Common myeloid progenitor, CD34-positive (primary cell): Measurements from ENCODE around the gene MAN1C1.

Experiments
- CTCF ChIA-PET: fragments of 350-600 bp; sonication (Branson Sonifier 250); formaldehyde crosslinking; loops from one replicate; lab custom pipeline; 2021; ENCODE audit warnings: antibody characterized with exemption; lab: Charles Lee
- POLR2A ChIA-PET: fragments of 350-600 bp; sonication (Branson Sonifier 250); formaldehyde crosslinking; loops from one replicate; lab custom pipeline; 2021; ENCODE audit warnings: antibody characterized with exemption; lab: Charles Lee
- DNase-seq, 3 donors: peaks; one replicate each; pipeline versions ENCODE4 v3.0.0 to v3.0.0-alpha.2; 2013
- H3K27ac ChIP-seq, 2 experiments: 1 replicate in 1 of 2; 2 replicates in 1 of 2; pipeline ENCODE4 v1.7.0; 2013; ENCODE audit warnings: inconsistent platforms in 2 of 2, low read length in 2 of 2, mild to moderate bottlenecking in 2 of 2, low read depth in 1 of 2, moderate library complexity in 1 of 2; ENCODE audit not compliant: severe bottlenecking in 2 of 2, insufficient read depth in 1 of 2, poor library complexity in 1 of 2
- H3K27me3 ChIP-seq, 5 experiments: replicated peaks in 2 of 5; 1 replicate in 3 of 5; 2 replicates in 2 of 5; pipeline versions ENCODE4 v1.6.1 to v1.7.0; 2013; ENCODE audit warnings: low read length in 4 of 5, mild to moderate bottlenecking in 2 of 5, moderate library complexity in 2 of 5, inconsistent platforms in 1 of 5; ENCODE audit not compliant: insufficient read depth in 5 of 5, control insufficient read depth in 4 of 5
- H3K36me3 ChIP-seq, 4 experiments: 1 replicate in 2 of 4; 2 replicates in 2 of 4; pipeline versions ENCODE4 v1.6.1 to v1.7.0; 2013; ENCODE audit warnings: low read length in 3 of 4, control low read depth in 1 of 4, mild to moderate bottlenecking in 1 of 4; ENCODE audit not compliant: control insufficient read depth in 4 of 4, insufficient read depth in 4 of 4
- H3K4me1 ChIP-seq, 4 experiments: 1 replicate in 3 of 4; 2 replicates in 1 of 4; pipeline versions ENCODE4 v1.6.1 to v1.7.1; 2013; ENCODE audit warnings: low read length in 3 of 4, mild to moderate bottlenecking in 3 of 4, control low read depth in 1 of 4, inconsistent platforms in 1 of 4, moderate library complexity in 1 of 4; ENCODE audit not compliant: control insufficient read depth in 4 of 4, insufficient read depth in 4 of 4; ENCODE audit errors: control extremely low read depth in 1 of 4
- H3K4me3 ChIP-seq, 7 experiments: 1 replicate in 4 of 7; 2 replicates in 3 of 7; pipeline versions ENCODE4 v1.5.1 to v1.7.0; 2013; ENCODE audit warnings: mild to moderate bottlenecking in 7 of 7, low read length in 6 of 7, moderate library complexity in 6 of 7, inconsistent platforms in 2 of 7, low read depth in 2 of 7, control low read depth in 1 of 7; ENCODE audit not compliant: insufficient read depth in 4 of 7, control insufficient read depth in 1 of 7; ENCODE audit errors: extremely low read depth in 1 of 7
- H3K9me3 ChIP-seq, 5 experiments: 1 replicate in 4 of 5; 2 replicates in 1 of 5; pipeline versions ENCODE4 v1.6.1 to v1.7.1; 2013; ENCODE audit warnings: low read length in 4 of 5, mild to moderate bottlenecking in 2 of 5, inconsistent platforms in 1 of 5, low read depth in 1 of 5, moderate library complexity in 1 of 5; ENCODE audit not compliant: control insufficient read depth in 4 of 5, insufficient read depth in 2 of 5; ENCODE audit errors: control extremely low read depth in 1 of 5
- WGBS: methylation state at CpG from one replicate; pipeline ENCODE4 v1.1.5; 2013; ENCODE audit not compliant: insufficient coverage; 5-methylcytosine and 5-hydroxymethylcytosine counted together

The MAN1C1 gene

DNA sequence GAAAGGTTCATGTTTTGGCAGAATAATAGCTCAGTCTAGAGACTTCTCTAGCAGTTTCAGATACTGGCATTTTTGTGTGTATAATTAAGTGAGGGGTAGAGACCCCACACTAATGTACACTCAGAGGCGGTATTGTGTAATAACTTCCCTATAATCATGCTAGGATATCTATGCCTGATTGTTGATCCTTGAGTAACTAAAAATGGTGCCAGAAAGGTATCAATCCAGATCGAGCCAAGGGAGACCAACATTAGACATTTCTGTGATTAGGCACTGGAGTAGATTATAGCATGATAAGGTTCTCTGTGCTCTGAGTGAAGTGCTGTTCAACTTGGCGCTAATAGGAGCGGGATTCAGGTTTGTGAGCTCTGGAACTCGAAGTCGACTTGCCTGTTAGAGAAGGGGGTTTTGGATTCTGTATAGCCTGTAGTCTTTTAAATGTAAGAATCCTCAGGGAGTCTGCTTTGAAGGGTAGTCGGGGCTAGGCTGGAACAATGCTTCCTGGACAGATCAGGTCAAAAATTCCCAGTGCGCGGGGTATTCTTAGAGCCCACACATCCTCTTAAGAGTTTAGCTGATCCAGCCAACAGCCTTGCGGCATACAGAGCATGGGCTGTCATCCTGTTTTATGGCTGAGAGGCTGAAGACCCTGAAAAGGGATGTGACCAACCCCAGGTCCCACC is 24.2 kb downstream of the MAN1C1 start:
- WGBS: 98% methylated on average over 10 of the region's 10 CpGs

DNA sequence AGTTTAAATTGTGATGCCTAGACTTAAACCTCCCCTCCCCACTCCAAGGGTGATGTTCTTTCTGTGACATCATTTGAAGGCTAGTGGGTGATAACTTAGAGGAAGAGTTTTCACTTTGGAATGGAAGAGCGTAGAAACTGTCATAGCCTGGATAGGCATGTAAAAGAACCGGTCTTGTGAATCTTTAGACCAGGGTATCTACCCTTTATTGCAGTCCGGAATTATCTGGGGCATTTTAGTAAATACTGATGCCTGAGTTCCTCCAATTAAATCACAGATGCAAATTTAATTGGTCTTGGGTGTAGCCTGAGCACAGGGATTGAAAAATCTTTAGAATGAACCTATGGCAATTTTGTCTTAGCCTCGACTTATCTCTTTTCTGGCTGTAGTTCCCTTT is 24.7 kb downstream of the MAN1C1 start:
- ChIA-PET POLR2A (no interaction called here), CTCF (interaction anchor here (1.0 to 6.1 kb wide), 3 partner anchors 19 to 61 kb away, joined by 3 to 69 read pairs (median 6); no protein-coding TSS in a partner anchor)
- WGBS: 100% methylated on average over 3 of the region's 4 CpGs
- no peak overlapping the region for H3K27ac ChIP-seq
- no peak for DNase-seq
- H3K27me3 ChIP-seq: peaks cover 0 to 33% (median 8%) of the 10 kb centered on the region in 5 experiments
- H3K36me3 ChIP-seq: no peaks in the 10 kb centered on the region
- peaks cover 0 to 19% (median 8%) of the 10 kb centered on the region in 5 experiments for H3K9me3 ChIP-seq
- H3K4me3 ChIP-seq: no peak overlapping the region
- H3K4me1 ChIP-seq: peaks cover 9 to 21% (median 17%) of the 10 kb centered on the region in 4 experiments

More for the DNA sequence above, 24.2 kb downstream of the MAN1C1 start:
- no peak overlapping the region for H3K4me3 ChIP-seq
- peaks cover 9 to 21% (median 17%) of the 10 kb centered on the region in 4 experiments for H3K4me1 ChIP-seq
- H3K27ac ChIP-seq: no peak overlapping the region
- DNase-seq: no peak
- peaks cover 0 to 24% (median 11%) of the 10 kb centered on the region in 5 experiments for H3K9me3 ChIP-seq
- H3K36me3 ChIP-seq: no peaks in the 10 kb centered on the region
- ChIA-PET POLR2A (interaction anchor here (0.9 kb wide), 1 partner anchor 16 kb away, joined by 3 read pairs; no protein-coding TSS in a partner anchor), CTCF (interaction anchor here (1.1 to 6.1 kb wide), 3 partner anchors 9 to 19 kb away, joined by 3 to 69 read pairs (median 6); no protein-coding TSS in a partner anchor)
- peaks cover 0 to 30% (median 8%) of the 10 kb centered on the region in 5 experiments for H3K27me3 ChIP-seq

DNA sequence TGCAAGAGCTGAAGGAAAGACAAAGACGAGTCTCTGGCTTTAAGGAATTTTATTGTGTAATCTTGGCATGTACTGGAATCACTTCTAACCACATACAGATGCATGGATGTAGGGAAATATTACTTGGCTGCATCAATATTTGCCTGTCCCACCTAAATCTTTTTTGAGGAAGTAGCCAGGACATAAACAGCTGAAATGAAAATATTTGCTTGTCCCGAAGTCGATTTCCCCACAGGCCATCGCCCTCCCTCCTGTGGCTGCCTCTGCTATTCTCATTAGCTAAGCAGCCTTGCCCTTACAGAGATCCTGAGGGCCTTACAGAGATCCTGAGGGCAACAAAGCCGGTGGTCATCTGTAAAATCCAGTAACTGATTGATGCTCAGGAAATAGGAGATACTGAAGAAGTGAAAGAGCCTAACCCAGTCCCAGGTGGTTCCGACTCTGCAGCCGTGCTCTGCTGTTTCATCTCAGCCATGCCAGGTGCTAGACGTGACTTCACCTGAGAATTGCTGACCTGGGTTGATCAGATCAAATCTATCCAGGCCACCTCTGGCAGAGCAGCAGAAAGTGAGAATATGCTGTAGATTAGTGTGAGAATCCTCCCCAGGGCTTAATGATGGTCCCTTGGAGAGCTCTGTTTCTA is 25.5 kb downstream of the MAN1C1 start:
- H3K36me3 ChIP-seq: no peaks in the 10 kb centered on the region
- CTCF ChIA-PET: interaction anchor here (0.7 to 6.1 kb wide), 7 partner anchors 11 to 61 kb away, joined by 3 to 69 read pairs (median 6); no protein-coding TSS in a partner anchor
- peak; percentile 25 to 78 (median 71) for DNase-seq
- H3K4me3 ChIP-seq: peak overlapping the region in 5 of 7 experiments; percentile 6 to 58 (median 37)
- H3K27ac ChIP-seq: peak overlapping the region in 1 of 2 experiments; percentile 64
- H3K27me3 ChIP-seq: peaks cover 0 to 33% (median 8%) of the 10 kb centered on the region in 5 experiments
- POLR2A ChIA-PET: no interaction called here
- H3K9me3 ChIP-seq: peaks cover 0 to 19% (median 8%) of the 10 kb centered on the region in 5 experiments
- H3K4me1 ChIP-seq: peaks cover 9 to 21% (median 17%) of the 10 kb centered on the region in 4 experiments
- 33% methylated on average over 6 of the region's 8 CpGs for WGBS

DNA sequence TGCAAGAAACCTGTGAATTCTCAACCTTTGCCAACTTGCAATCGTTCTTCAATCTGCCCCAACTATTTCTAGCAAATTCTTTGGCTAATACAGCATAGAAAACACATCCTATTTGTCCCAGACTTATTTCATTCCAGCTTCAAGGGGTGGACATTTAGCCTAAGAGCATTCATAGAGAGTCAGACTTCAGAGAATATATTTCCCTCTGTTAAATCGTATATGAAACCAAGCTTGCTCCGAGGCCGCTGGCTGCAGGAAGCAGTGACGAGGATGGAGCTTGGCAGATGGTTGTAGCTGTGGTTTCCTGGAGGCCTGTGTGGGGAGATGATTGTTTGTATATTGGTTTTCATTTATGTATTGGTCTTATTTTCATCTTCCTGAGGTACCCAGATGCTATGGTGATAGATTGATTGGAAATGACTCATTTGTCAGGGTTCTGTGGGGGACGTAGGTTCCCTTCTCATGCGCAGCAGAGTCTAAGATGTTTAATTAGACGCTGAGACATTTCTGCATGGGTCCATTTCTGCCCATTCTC is 26.1 kb downstream of the MAN1C1 start:
- ChIA-PET CTCF (interaction anchor here (0.7 to 6.1 kb wide), 8 partner anchors 12 to 60 kb away, joined by 3 to 69 read pairs (median 5); no protein-coding TSS in a partner anchor), POLR2A (no interaction called here)
- Histone ChIP-seq H3K4me3 (peak overlapping the region in 5 of 7 experiments; percentile 6 to 58 (median 37)), H3K4me1 (peaks cover 9 to 21% (median 17%) of the 10 kb centered on the region in 4 experiments), H3K27ac (peak overlapping the region in 1 of 2 experiments; percentile 64), H3K9me3 (peaks cover 0 to 16% (median 8%) of the 10 kb centered on the region in 5 experiments), H3K36me3 (no peaks in the 10 kb centered on the region), H3K27me3 (peaks cover 0 to 39% (median 8%) of the 10 kb centered on the region in 5 experiments)
- 0% methylated on average over 4 of the region's 8 CpGs for WGBS
- peak; percentile 96 to 99 (median 98) for DNase-seq

DNA sequence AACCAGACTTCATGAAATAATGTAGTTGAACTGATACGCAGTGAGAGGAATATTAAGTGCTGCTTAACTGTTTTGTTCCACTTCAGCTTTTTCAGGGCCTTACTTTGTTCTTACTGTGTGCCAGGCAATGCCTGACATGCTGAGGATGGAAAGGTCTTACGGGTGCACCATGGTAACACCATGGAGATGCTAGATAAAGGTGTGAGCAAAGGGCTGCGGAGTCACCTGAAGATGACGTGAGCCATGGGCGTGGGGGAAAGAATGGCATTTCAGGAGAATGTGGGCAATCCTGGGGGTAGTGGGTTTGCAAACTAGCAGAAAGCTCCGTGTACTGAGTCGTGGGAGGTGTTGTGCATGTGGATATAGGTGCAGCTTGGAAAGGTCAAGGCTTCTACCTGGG is 27.3 kb downstream of the MAN1C1 start:
- Histone ChIP-seq H3K27ac (no peak overlapping the region), H3K4me3 (no peak overlapping the region), H3K9me3 (peaks cover 0 to 6% (median 4%) of the 10 kb centered on the region in 5 experiments), H3K27me3 (peaks cover 0 to 47% (median 9%) of the 10 kb centered on the region in 5 experiments), H3K4me1 (peaks cover 9 to 21% (median 17%) of the 10 kb centered on the region in 4 experiments), H3K36me3 (no peaks in the 10 kb centered on the region)
- ChIA-PET CTCF (interaction anchor here (1.3 to 6.1 kb wide), 3 partner anchors 14 to 23 kb away, joined by 3 to 69 read pairs (median 3); no protein-coding TSS in a partner anchor), POLR2A (no interaction called here)
- WGBS: 98% methylated on average over 7 of the region's 7 CpGs
- DNase-seq: no peak

DNA sequence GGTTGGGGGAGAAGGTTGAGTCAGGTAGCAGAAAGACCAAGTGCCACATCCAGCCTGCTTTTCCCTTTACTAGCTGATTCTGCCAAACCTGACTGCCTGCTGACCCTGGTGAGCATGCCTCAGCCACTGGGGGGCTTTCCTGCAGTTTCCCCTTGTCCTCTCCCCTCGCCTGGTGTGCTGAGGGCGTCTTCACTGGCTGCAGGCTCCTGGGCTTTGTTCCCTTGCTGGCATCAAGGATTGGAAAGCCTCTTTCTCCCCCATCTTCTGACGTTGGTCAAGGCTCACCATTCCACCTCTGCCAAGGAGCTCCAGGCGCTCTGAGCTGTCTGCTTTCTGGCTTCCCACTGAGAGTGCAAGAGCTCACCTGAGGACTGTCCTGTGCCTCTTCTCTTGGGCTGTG is 28.4 kb downstream of the MAN1C1 start:
- Histone ChIP-seq H3K4me3 (no peak overlapping the region), H3K36me3 (no peaks in the 10 kb centered on the region), H3K27ac (no peak overlapping the region), H3K4me1 (peaks cover 9 to 21% (median 17%) of the 10 kb centered on the region in 4 experiments), H3K27me3 (peaks cover 0 to 45% (median 9%) of the 10 kb centered on the region in 5 experiments), H3K9me3 (peaks cover 0 to 3% (median 0%) of the 10 kb centered on the region in 5 experiments)
- WGBS: 89% methylated on average over 3 of the region's 4 CpGs
- no peak for DNase-seq
- CTCF ChIA-PET: interaction anchor here (0.8 to 1.8 kb wide), 3 partner anchors 10 to 54 kb away, joined by 3 to 9 read pairs (median 3); no protein-coding TSS in a partner anchor
- POLR2A ChIA-PET: no interaction called here
